Hematopoietic multipotent progenitor cell treated with erythropoietin and hydrocortisone succinate and interleukin-3 and kit ligand, for 8 days (in vitro differentiated cells): ENCODE results near the gene COBLL1.

Experiments
- DNase-seq: peaks from one replicate; pipeline ENCODE4 v3.0.0-alpha.2; 2015

The COBLL1 gene

DNA sequence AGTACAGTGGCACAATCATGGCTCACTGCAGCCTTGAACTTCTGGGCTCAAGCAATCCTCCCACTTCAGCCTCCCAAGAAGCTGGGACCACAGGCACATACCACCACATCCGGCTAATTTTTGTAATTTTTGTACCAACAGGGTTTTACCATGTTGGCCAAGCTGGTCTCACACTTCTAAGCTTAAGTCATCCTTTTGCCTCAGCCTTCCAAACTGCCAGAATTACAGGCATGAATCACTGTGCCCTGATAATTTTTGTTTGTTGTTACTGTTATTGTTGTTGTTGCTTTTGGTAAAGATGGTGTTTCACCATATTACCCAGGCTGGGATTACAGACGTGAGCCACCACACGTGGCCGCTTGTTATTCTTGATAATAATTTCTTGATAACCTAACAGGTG lies 10.5 kb upstream of the COBLL1 start:
- DNase-seq, result no peak

DNA sequence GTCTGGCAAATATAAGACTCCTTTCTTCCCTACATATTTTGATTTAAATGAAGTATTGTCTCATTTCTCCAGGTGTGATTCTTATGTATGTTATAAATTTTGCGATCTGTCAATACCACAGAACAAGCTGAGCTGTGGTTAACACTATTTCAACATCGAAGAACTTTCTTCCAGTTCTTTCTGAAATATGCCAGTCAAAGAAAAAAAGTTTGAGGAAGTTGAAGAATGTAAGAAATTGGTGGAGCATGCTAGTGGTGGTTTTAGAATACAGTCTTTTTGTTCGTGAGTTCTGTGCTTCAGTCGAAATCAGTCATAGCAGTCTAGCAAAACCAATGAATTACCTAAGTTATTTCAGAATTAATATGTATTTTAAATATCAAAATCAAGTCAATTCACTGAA lies 8.6 kb upstream of the COBLL1 start:
- DNase-seq, result no peak

DNA sequence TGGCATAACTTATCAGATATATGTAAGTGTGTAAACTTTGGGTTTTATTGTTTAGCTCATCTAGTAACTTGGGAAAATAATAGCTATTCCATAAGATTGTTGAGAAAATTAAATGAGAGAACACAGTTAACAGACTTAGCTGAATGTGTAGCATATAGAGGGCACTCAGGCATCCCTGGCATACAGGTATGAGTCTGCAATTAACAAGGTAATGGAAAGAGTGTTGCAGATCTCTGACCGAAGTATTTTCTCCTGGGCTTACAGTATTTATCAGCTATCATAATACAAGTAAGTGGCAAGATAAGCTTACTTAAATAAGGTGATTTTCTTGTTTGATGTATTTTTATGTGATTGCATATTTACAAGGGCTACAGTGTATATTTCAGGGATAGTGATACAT lies 7.9 kb upstream of the COBLL1 start:
- no peak for DNase-seq

DNA sequence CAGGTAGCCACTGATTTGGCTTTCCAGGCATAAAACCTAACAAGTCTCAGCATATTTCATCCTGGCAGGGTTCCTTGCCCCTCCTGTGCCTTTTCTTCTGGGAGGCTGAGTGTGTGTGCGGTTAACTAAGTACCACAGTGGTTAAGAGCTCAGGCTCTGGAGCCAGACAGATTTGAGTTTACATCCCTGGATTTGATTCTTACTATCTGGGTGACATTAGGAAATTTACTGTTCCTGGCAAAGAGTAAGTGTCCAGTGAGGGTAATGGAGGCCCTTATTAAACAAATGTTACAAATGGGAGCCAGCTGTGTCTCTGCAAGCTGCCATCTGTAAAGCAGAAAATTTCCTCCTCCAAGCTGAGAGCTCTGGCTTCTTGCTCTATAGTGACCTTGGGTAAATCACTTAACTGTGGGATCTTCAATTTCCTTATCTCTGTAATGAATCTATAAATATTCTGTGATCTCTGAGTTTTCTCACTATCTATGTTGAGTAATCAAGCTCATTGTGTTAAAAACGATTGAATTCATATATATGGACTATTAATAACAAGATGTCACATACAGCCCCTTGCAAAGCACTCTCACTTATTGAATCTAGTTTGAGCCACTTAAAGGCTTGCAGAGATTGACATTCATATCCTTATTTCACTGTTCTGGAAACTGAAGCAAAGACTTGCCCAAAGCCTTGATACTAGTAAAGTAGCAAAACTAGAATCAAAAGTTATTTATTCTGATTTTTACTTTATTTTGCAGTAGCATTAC lies 6.5 kb upstream of the COBLL1 start:
- no peak for DNase-seq

DNA sequence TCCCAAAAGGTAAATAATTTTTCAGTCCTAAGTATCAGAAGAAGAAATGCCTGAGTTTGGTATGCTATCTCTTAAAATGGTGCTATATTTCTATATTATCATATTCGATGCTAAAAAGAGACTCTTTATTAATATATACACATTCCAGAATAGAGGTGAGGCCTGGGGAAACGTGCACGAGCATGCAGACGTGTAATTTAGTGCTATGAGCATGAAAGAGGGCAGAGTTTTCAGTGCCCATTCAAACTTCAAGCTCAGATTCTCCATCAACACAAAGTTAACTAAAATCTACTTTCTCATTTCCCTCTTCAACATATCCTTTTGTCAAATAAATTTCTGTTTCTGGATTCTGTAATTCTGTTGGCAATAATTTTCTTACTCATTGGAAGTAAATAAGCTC lies 5.7 kb upstream of the COBLL1 start:
- DNase-seq, result no peak

DNA sequence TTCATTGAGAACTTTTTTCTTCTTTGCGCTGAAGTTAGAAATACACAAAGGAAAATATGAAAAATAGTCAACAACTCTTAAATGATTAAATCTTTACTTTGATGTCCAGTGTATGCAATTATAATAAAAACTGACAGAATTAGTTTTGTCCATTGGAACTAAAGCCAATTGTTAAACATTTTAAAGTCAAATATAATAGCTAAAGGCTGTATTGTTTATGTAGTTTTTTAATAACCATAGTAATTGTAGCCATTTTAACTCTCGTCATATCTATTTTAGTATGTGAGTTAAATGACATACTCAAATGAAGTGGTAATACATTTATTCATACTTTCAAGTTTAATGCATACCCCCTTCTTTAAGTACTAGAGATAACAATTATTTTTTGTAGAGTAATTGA lies 4.7 kb upstream of the COBLL1 start:
- DNase-seq, result no peak

DNA sequence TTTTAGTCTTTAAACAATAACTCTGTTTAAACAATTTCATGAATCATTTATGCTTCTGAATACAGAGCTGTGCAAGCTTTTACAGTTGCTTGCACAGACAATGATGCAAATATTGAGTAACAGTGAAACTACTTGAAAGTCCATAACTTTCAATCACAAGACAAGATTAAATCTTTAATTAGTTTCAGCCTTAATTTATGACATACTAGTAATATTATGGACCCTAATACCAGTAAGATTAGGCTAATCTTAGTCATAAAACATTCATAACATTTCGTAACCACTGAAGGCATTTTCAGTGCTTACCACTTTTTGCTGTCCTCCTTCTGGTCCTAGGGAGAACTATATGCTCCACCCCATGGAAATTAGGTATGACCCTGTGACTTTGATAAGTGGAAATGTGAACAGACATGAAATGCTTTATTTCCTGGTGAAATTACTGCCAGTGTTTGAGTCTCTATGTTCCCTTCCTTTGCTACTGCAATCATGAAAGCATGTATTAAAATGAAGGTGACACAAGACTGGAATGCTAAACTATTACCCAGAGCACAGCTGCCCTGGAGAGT lies 1.8 kb upstream of the COBLL1 start:
- no peak for DNase-seq

DNA sequence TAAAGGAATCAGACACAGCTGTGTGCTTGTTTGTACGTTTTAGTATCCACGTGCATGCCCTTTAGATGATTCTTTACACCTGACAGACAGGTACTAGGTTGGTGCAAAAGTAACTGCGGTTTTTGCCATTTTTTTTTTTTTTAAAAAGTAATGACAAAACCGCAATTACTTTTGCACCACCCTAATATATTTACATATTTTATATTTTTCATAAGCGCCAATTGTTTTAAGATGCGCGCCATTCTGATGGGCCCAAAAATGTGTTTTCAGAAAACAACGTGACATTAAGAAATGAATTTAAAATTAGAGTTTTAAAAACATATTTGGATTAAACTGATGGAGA lies 972 bp upstream of the COBLL1 start:
- no peak for DNase-seq

DNA sequence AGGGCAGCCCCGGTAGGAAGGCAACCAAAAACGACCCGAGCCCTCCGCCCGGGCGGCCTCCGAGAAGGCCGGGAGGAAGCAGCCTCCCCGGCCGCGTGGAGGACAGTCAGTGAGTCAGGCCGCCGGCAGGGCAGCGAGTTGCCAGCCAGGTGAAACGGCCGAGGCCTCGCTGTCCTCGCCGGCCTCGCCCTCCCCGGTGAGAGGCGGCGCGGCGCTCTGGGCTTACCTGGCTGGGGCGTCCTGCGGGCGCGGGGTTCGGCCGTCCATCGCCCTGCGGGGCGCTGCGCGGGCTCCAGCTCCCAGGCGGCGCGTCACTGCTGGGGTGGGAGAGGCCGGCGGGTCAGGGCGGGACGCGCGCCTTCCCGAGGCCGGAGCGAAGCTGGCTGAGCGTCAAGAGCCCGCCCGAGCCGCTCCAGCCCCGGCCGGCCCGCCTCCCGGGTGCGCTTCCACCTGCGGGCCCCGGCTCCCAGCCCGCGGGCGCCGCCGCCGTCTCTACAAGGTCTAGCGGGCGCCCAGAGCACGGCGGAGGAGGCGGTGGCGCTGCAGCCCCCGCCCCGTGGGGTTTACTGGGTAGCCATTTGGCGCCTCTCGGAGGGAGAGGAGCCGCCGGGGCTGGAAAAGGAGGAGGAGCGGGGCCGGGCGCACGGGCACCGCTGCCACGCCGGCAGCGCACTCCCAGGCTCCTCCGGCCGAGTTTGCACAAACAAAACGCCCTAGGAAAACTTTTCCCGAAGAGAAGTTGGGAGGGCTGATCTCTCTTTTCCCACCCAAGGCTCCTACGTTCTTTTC lies 499 bp downstream of the COBLL1 start:
- peak; percentile 82 for DNase-seq

DNA sequence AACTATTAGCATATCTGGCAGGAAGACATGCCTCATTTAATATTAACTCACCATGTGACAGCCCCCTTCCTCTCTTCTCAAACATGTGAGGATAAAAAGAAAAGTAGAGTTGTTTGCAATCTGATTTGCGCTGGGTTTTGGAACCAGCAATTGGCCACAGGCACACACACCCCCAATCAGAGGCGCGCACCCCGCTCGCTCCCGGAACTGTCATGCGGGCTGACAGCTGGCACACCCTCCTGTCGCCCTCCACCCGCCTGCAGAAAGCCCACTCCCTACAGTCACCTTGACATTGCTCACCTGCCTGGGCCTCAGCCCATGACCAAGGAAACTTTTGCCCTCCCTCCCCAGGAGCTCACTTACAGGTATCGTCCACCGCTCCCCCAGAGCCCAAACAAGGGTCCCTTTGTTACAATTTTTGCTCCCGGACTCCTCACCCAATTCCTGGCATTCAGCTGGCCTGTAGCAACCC lies 1.1 kb downstream of the COBLL1 start:
- peak; percentile 66 for DNase-seq

DNA sequence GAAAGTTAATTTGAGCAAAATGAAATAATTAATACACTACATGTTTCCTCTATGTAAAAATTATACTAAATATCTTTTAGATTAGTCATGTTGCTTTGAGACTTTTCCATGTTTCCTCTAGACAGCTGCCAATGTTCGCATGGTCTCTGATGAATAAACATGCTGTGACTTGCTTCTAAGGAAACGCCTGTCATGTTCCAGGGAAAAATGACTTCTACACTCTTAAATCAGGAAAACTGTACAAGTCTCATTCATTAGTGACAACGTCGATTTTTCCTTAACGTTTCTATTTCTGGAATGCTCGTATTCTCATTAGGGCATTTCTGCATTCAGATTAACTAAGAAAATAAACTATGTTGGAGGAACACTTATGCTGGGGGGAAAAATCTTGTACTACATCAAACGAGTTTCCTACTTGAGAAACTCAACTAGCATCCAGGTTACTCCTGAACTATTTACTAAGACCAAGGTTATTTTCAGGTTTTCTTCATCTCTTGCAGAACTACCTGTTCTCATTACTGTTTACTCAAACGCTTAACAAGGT lies 1.6 kb downstream of the COBLL1 start:
- no peak for DNase-seq

DNA sequence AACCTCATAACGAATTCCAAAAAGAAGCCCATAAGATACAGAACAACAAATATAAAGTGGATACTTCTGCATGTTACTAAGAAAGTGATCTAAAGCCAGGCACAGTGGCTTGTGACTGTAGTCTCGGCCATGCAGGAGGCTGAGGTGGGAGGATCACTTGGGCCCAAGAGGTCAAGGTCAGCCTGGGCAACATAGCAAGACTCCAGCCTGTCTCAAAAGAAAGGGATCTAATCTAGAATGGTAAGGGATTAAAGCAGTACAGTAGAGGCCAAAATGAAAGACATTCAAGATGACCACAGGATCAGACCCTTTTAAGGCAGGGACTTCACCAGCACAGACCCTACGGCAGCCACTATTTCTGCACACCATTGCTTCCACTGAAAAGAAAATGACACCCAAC lies 3.8 kb downstream of the COBLL1 start:
- no peak for DNase-seq

DNA sequence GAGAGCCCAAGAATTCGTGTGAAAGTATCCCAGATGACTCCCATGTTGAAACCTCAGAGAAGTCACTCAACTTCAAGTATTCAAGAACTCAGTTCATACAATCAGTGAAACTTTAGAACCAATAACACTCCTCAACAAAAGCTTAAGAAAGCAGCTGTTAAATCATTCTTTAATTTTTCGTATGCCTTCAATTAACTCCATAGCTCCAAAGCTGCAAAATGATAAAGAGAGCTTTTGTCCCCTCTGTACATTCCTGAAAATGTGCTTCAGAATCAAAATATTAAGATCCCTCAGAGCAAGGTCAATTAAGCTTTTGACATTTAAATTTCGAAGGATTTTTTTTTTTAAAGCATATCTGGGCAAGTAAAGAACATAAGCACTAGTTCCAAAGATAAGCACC lies 4.7 kb downstream of the COBLL1 start:
- no peak for DNase-seq

DNA sequence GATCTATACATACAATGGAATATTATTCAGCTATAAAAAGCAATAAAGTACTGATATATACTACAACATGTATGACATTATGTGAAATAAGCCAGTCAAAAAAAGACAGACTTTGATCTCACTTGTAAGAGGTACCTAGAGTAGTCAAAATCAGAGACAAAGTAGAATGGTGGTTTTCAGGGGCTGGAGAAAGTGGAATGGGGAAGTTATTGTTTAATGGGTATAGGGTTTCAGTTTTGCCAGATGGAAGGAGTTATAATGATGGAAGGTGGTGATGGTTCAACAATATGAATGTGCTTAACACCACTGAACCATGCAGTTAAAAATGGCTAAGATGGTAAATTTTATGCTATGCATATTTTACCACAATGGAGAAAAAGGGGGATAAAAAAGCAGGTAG lies 6.3 kb downstream of the COBLL1 start:
- DNase-seq, result no peak

DNA sequence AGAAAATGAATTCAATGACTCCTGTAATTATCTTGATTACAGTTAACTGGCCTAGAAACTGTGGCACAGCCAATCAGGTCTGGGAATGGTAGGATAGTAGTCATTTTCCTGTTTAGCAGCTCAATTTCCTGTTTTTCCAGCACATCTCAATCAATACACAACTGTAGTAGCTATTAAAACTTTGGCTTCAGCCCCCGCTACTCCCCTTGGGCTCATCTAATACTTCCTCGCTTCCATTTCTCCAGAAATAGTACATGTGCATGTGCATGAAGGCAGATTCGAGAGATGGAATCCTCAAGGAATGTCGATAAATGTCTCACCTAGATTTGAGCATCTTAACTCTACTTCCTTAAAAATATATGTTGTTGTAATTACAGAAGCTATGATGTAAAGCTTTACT lies 9.7 kb downstream of the COBLL1 start:
- DNase-seq, result no peak

DNA sequence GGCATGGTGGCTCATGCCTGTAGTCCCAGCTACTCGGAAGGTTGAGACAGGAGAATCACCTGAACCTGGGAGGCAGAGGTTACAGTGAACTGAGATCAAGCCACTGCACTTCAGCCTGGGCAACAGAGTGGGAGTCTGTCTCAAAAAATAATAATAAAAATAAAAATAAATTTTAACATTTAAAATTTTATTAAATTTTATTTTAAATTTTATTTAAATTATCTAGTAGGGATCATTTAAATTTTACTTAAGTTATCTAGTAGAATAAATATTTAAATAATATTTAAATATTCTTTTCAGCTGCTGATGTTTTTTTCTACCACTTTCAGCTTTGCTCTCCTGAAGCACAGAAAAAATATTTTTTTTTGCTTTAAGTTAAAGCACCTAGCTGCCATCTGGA lies 10.4 kb downstream of the COBLL1 start:
- DNase-seq, result no peak

DNA sequence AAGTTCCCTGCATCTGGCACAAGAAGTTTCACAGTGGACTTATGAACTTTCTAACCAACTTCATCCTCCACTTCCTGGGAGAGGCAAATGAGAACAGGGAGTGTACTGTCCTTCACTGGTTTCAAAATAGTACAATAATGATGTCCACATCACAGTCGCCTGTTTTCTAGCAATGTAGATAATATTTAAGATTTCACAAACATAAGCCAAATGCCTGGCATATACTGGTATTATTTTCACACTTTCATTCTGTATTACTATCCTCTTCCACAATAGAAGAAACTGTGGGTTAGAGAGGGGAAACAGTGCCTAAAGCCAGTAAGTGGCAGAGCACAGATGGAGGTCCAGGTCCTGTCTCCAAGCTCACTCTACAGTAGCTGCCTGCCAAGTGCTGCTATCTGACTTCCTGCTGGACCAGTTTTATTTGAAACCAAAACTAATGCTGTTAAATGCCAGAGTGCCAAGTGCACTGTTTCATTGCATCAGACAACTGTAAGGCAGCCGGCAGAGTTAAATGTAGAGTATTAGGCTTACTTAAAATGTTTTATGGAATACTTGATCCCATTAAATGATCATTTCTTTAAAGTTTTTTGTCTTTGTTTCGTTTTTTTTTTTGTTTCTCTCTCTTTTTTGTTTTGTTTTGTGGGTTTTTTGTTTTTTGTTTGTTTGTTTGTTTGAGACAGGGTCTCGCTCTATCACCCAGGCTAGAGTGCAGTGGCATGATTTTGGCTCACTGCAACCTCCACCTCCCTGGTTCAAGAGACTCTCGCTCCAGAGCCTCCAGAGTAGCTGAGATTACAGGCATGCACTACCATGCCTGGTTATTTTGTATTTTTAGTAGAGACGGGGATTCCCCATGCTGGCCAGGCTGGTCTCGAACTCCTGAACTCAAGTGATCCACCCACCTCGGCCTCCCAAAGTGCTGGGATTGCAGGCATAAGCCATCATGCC lies 15.1 kb downstream of the COBLL1 start:
- peak; percentile 29 for DNase-seq

DNA sequence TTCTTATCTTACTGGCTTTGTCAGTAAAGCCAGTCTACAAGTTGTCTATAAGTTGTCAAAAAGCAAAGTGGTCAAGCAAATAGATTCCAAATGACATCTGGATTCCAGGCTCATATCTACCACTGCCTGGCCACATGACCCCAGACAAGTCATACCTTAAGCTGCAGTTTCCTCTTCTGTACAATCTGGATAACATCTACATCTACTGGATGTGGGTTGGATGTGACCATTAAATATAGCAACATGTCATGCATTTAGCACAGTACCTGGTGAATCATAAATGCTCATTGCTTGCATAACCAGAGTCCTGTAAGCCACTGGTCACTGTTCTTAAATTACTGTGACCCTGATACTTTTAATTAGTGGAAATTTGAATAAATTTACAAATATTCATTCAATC lies 16.8 kb downstream of the COBLL1 start:
- no peak for DNase-seq

DNA sequence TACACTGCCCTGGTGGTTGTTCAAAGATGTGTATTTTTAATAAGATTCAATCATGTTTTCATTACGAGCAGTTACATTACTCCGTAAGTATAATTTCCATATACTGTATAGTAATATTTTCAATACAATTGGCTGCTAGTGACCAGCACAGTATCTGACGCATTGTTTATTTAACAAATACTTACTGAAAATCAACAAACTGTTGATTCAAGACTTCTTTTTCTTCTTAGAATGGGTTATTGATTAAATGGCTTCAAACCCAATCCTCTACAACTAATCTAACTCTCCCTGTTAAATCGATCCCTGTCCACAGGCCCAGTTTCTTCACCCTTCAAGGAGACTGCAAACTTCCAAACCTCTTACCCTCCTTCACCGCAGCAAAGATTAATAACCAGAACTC lies 18.5 kb downstream of the COBLL1 start:
- no peak for DNase-seq

DNA sequence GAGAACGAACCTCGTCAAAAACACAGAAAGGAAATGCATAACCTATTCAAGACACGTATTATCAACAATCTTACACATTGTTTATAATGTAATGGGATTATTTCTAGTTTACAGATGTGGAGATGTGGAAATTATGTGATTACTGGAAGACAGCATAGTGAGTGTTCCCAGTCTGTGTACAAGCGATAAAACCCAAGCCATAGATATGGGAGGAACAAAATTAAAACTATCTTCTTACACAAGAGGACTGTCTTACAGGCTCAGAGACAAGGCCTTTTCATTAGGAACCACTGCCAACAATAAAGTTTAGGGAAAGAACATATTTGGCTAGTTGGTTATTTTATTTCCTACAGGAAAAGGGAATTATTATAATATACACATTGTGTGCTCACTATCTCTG lies 20.3 kb downstream of the COBLL1 start:
- DNase-seq, result no peak

DNA sequence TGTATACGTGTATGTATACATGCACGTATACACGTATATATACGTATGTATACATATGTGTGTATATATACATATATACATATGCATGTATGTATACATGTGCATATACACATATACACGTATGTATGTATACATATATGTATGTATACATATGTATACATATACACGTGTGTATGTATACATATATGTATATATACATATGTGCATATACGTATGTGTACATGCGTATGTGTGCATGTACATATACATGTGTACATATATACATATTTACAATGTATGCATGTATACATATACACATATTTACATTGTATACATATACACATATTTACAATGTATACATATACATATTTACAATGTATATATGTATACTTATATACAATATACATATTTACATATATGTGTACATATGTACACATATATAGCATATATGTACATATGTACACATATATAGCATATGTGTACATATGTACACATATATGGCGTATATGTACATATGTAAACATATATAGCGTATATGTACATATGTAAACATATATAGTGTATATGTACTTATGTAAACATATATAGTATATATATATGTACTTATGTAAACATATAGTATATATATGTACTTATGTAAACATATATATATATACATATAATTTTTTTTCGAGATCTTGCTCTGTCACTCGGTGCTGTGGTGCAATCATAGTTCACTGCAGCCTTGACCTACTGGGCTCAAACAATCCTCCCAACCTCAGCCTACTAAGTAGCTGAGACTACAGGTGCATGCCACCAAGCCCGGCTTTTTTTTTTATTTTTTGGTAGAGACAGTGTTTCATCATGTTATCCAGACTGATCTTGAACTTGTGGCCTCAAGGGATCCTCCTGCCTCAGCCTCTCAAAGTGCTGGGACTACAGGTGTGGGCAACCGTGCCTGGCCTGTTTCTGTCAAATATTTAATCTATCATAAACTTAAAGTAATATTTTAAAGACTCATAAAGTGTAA lies 23.2 kb downstream of the COBLL1 start:
- DNase-seq, result no peak

DNA sequence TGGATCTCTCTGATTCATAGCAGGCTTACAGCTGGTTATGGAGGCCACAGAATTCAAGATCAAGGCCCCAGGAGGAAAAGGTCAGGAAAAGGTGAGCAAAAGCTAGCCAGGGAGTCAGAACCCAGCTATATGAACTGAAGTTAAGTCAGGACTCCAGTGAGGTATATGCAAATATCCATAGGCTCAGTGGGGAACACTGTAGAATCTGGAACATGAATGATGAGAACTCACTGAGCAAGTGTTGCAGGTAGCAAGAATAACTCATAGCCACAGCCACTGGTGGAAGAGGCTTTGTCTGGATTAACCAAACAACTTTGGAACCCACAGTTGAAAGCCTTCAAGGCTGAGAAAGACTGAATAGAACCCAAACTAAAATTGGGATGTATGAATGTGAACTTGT lies 24.7 kb downstream of the COBLL1 start:
- DNase-seq, result no peak
